GM23338 (cell line): Measurements from ENCODE around the gene IGFBPL1. TPM values are rescaled to one million over a fixed set of nuclear protein-coding genes. Genes with fewer than 3 reads are reported as not detected.

Experiments
- ATAC-seq: fragments of 200-7000 bp; cut with Tn5 transposase; 3 replicates; pipeline ENCODE4 v1.9.1; 2020
- DNase-seq: peaks from one replicate; pipeline ENCODE4 v3.0.0-alpha.2; 2015; ENCODE audit warnings: low spot score
- H2AFZ ChIP-seq: fragments of 200-600 bp; sonication (generic); 2 replicates; pipeline ENCODE4 v1.8.0; 2016; ENCODE audit warnings: antibody characterized with exemption, mild to moderate bottlenecking, moderate library complexity
- H3F3A ChIP-seq: fragments of 200-600 bp; sonication (generic); replicated peaks from 2 replicates; pipeline ENCODE4 v1.8.0; 2017; ENCODE audit warnings: antibody characterized with exemption, mixed run types, low read depth
- H3K27ac ChIP-seq: fragments of 200-600 bp; sonication (generic); 2 replicates; pipeline ENCODE4 v1.6.1; 2016; ENCODE audit warnings: low read depth
- H3K27me3 ChIP-seq: fragments of 200-600 bp; sonication (generic); 2 replicates; pipeline ENCODE4 v1.8.0; 2016; ENCODE audit warnings: mild to moderate bottlenecking, mixed run types, moderate library complexity; ENCODE audit not compliant: insufficient read depth
- H3K36me3 ChIP-seq: fragments of 200-600 bp; sonication (generic); 2 replicates; pipeline ENCODE4 v1.8.0; 2016; ENCODE audit warnings: mild to moderate bottlenecking; ENCODE audit not compliant: insufficient read depth
- H3K4me1 ChIP-seq: fragments of 200-600 bp; sonication (generic); 2 replicates; pipeline ENCODE4 v1.8.0; 2016; ENCODE audit warnings: mild to moderate bottlenecking, moderate library complexity; ENCODE audit not compliant: insufficient read depth
- H3K4me2 ChIP-seq: fragments of 200-600 bp; sonication (generic); 2 replicates; pipeline ENCODE4 v1.7.1; 2017; ENCODE audit warnings: mixed run types
- H3K4me3 ChIP-seq: fragments of 200-600 bp; sonication (generic); 2 replicates; pipeline ENCODE4 v1.6.1; 2016; ENCODE audit warnings: mixed run types
- H3K79me2 ChIP-seq: fragments of 200-600 bp; sonication (generic); replicated peaks from 2 replicates; pipeline ENCODE4 v1.8.0; 2017; ENCODE audit warnings: mild to moderate bottlenecking; ENCODE audit not compliant: insufficient read depth
- H3K9me2 ChIP-seq: fragments of 200-600 bp; sonication (generic); 2 replicates; pipeline ENCODE4 v1.8.0; 2017; ENCODE audit not compliant: insufficient read depth
- H4K20me1 ChIP-seq: fragments of 200-600 bp; sonication (generic); replicated peaks from 2 replicates; pipeline ENCODE4 v1.8.0; 2017; ENCODE audit warnings: mild to moderate bottlenecking; ENCODE audit not compliant: insufficient read depth
- H3K27ac Mint-ChIP-seq: 2 replicates; pipeline ENCODE4 v1.8.0; 2020; ENCODE audit warnings: inconsistent platforms, mild to moderate bottlenecking, moderate library complexity, mixed read lengths
- H3K27me3 Mint-ChIP-seq: 3 replicates; pipeline ENCODE4 v1.8.0; 2022; ENCODE audit warnings: low read depth, mild to moderate bottlenecking, moderate library complexity, mixed read lengths, inconsistent platforms; ENCODE audit not compliant: insufficient read depth, poor library complexity
- H3K36me3 Mint-ChIP-seq: 3 replicates; pipeline ENCODE4 v1.8.0; 2021; ENCODE audit warnings: low read depth, mild to moderate bottlenecking, inconsistent platforms, moderate library complexity, mixed read lengths
- H3K4me1 Mint-ChIP-seq: 3 replicates; pipeline ENCODE4 v1.8.0; 2020; ENCODE audit warnings: mild to moderate bottlenecking, inconsistent platforms, mixed read lengths
- H3K4me3 Mint-ChIP-seq: 3 replicates; pipeline ENCODE4 v1.8.0; 2021; ENCODE audit warnings: moderate library complexity, mild to moderate bottlenecking, inconsistent platforms, mixed read lengths
- H3K9me3 Mint-ChIP-seq: 3 replicates; pipeline ENCODE4 v1.8.0; 2020; ENCODE audit warnings: moderate library complexity, mild to moderate bottlenecking, inconsistent platforms, mixed read lengths
- CREB1 ChIP-seq: fragments of 250-450 bp; sonication (Bioruptor Pico); IDR thresholded peaks from 2 replicates; pipeline ENCODE4 v1.5.0; 2020; ENCODE audit warnings: low read depth, mild to moderate bottlenecking, moderate library complexity
- CTCF ChIP-seq, 2 experiments: fragments of 200-600 bp in 1 of 2; sonication (generic) in 1 of 2; conservative IDR thresholded peaks; 2 replicates each; pipeline versions ENCODE4 v1.5.1 to v1.6.1; 2016 to 2017; ENCODE audit warnings: antibody characterized with exemption in 2 of 2, low read depth in 2 of 2, mild to moderate bottlenecking in 2 of 2, moderate library complexity in 1 of 2
- EZH2 ChIP-seq: fragments of 200-600 bp; sonication (generic); IDR thresholded peaks from one replicate; pipeline ENCODE4 v1.8.0; 2017; ENCODE audit warnings: antibody characterized with exemption, mild to moderate bottlenecking, low read depth; ENCODE audit not compliant: unreplicated experiment
- EZH2phosphoT487 ChIP-seq: fragments of 200-600 bp; sonication (generic); IDR thresholded peaks from one replicate; pipeline ENCODE4 v1.8.1; 2018; ENCODE audit warnings: antibody characterized with exemption; ENCODE audit not compliant: unreplicated experiment
- JUNB ChIP-seq: IDR thresholded peaks from one replicate; pipeline ENCODE4 v1.6.1; 2016; ENCODE audit warnings: antibody characterized with exemption; ENCODE audit not compliant: unreplicated experiment
- NANOG ChIP-seq: IDR thresholded peaks from 2 replicates; pipeline ENCODE4 v1.6.1; 2016; ENCODE audit warnings: antibody characterized with exemption, borderline replicate concordance
- POLR2AphosphoS5 ChIP-seq: IDR thresholded peaks from 2 replicates; pipeline ENCODE4 v1.6.1; 2016; ENCODE audit warnings: antibody characterized with exemption, low read depth
- REST ChIP-seq: IDR thresholded peaks from one replicate; pipeline ENCODE4 v1.6.1; 2018; ENCODE audit warnings: antibody characterized with exemption; ENCODE audit not compliant: unreplicated experiment
- STAT1 ChIP-seq: IDR thresholded peaks from one replicate; pipeline ENCODE4 v1.6.1; 2016; ENCODE audit warnings: antibody characterized with exemption; ENCODE audit not compliant: unreplicated experiment
- ZNF114 ChIP-seq: fragments of 250-450 bp; sonication (Bioruptor Pico); IDR thresholded peaks from 2 replicates; pipeline ENCODE4 v1.5.0; 2020; ENCODE audit warnings: mild to moderate bottlenecking, moderate library complexity
- ZNF331 ChIP-seq: fragments of 250-450 bp; sonication (Bioruptor Pico); IDR thresholded peaks from 2 replicates; pipeline ENCODE4 v1.5.0; 2020; ENCODE audit warnings: low read depth, mild to moderate bottlenecking, moderate library complexity
- polyA plus RNA-seq: library from polyadenylated mRNA; unstranded; fragments of >200 nt; fragmentation: Nextera tagmentation; extraction: Ambion mirVana; gene quantifications from 2 replicates; pipeline ENCODE4 v1.2.1, GENCODE V29; 2016
- total RNA-seq: library from RNA; depleted of rRNA; stranded (reverse); fragments of >200 nt; shearing (Covaris generic); gene quantifications from 2 replicates; pipeline ENCODE4 v1.2.3, GENCODE V29; 2014
- TF ChIP-seq, protein P1 (sequence below): IDR thresholded peaks from 2 replicates; pipeline ENCODE4 v1.6.1; 2016; ENCODE audit warnings: antibody characterized with exemption
- TF ChIP-seq, protein P2 (sequence below): fragments of 250-450 bp; sonication (Bioruptor Pico); IDR thresholded peaks from 2 replicates; pipeline ENCODE4 v1.5.0; 2020; ENCODE audit warnings: mild to moderate bottlenecking, moderate library complexity

The IGFBPL1 gene
- total and polyA plus RNA-seq, 2 experiments from 2014 or later: 9.4 to 75.6 TPM

- H3K27me3 ChIP-seq: no peaks in the 10 kb centered on the region
- no peaks in the 10 kb centered on the region for H3K79me2 ChIP-seq
- no peaks in the 10 kb centered on the region for H3F3A ChIP-seq
- H4K20me1 ChIP-seq: no peaks in the 10 kb centered on the region
- H3K36me3 Mint-ChIP-seq: peaks cover 15% of the 10 kb centered on the region
- peaks cover 14% of the 10 kb centered on the region for H3K4me1 ChIP-seq
- no peaks in the 10 kb centered on the region for H3K9me2 ChIP-seq
- no peak overlapping the region for H3K27ac ChIP-seq
- peaks cover 24% of the 10 kb centered on the region for H3K9me3 Mint-ChIP-seq
- no peak overlapping the region for H3K27ac Mint-ChIP-seq
- no peak overlapping the region for H3K4me3 Mint-ChIP-seq
- H3K4me1 Mint-ChIP-seq: peaks cover 14% of the 10 kb centered on the region
- TF ChIP-seq EZH2: no peak
- no peak for TF ChIP-seq CREB1
- TF ChIP-seq, protein P1, sequence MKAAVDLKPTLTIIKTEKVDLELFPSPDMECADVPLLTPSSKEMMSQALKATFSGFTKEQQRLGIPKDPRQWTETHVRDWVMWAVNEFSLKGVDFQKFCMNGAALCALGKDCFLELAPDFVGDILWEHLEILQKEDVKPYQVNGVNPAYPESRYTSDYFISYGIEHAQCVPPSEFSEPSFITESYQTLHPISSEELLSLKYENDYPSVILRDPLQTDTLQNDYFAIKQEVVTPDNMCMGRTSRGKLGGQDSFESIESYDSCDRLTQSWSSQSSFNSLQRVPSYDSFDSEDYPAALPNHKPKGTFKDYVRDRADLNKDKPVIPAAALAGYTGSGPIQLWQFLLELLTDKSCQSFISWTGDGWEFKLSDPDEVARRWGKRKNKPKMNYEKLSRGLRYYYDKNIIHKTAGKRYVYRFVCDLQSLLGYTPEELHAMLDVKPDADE: no peak
- TF ChIP-seq, protein P2, sequence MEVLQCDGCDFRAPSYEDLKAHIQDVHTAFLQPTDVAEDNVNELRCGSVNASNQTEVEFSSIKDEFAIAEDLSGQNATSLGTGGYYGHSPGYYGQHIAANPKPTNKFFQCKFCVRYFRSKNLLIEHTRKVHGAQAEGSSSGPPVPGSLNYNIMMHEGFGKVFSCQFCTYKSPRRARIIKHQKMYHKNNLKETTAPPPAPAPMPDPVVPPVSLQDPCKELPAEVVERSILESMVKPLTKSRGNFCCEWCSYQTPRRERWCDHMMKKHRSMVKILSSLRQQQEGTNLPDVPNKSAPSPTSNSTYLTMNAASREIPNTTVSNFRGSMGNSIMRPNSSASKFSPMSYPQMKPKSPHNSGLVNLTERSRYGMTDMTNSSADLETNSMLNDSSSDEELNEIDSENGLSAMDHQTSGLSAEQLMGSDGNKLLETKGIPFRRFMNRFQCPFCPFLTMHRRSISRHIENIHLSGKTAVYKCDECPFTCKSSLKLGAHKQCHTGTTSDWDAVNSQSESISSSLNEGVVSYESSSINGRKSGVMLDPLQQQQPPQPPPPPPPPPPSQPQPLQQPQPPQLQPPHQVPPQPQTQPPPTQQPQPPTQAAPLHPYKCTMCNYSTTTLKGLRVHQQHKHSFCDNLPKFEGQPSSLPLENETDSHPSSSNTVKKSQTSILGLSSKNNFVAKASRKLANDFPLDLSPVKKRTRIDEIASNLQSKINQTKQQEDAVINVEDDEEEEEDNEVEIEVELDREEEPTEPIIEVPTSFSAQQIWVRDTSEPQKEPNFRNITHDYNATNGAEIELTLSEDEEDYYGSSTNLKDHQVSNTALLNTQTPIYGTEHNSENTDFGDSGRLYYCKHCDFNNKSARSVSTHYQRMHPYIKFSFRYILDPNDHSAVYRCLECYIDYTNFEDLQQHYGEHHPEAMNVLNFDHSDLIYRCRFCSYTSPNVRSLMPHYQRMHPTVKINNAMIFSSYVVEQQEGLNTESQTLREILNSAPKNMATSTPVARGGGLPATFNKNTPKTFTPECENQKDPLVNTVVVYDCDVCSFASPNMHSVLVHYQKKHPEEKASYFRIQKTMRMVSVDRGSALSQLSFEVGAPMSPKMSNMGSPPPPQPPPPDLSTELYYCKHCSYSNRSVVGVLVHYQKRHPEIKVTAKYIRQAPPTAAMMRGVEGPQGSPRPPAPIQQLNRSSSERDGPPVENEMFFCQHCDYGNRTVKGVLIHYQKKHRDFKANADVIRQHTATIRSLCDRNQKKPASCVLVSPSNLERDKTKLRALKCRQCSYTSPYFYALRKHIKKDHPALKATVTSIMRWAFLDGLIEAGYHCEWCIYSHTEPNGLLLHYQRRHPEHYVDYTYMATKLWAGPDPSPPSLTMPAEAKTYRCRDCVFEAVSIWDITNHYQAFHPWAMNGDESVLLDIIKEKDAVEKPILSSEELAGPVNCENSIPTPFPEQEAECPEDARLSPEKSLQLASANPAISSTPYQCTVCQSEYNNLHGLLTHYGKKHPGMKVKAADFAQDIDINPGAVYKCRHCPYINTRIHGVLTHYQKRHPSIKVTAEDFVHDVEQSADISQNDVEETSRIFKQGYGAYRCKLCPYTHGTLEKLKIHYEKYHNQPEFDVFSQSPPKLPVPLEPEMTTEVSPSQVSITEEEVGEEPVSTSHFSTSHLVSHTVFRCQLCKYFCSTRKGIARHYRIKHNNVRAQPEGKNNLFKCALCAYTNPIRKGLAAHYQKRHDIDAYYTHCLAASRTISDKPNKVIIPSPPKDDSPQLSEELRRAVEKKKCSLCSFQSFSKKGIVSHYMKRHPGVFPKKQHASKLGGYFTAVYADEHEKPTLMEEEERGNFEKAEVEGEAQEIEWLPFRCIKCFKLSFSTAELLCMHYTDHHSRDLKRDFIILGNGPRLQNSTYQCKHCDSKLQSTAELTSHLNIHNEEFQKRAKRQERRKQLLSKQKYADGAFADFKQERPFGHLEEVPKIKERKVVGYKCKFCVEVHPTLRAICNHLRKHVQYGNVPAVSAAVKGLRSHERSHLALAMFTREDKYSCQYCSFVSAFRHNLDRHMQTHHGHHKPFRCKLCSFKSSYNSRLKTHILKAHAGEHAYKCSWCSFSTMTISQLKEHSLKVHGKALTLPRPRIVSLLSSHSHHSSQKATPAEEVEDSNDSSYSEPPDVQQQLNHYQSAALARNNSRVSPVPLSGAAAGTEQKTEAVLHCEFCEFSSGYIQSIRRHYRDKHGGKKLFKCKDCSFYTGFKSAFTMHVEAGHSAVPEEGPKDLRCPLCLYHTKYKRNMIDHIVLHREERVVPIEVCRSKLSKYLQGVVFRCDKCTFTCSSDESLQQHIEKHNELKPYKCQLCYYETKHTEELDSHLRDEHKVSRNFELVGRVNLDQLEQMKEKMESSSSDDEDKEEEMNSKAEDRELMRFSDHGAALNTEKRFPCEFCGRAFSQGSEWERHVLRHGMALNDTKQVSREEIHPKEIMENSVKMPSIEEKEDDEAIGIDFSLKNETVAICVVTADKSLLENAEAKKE: no peak
- no peak for TF ChIP-seq ZNF114
- no peak for TF ChIP-seq ZNF331
- no peak for TF ChIP-seq EZH2phosphoT487
- no peak for TF ChIP-seq POLR2AphosphoS5
- TF ChIP-seq CTCF (conservative IDR thresholded peaks at IDR 0.05; ENCODE audit: low read depth in 2 of 2): no peak
- TF ChIP-seq STAT1: no peak
- no peak for TF ChIP-seq NANOG
- TF ChIP-seq JUNB: no peak
- no peak for TF ChIP-seq REST
- H3K4me2 ChIP-seq: no peak overlapping the region
- no peak overlapping the region for H3K4me3 ChIP-seq
- no peak overlapping the region for H2AFZ ChIP-seq
- DNase-seq (peak; percentile 22), ATAC-seq (no peak)
- peaks cover 42% of the 10 kb centered on the region for H3K27me3 Mint-ChIP-seq
- no peaks in the 10 kb centered on the region for H3K36me3 ChIP-seq
These were observed 39.0 kb downstream of the IGFBPL1 start for GRCh38 chr9:38384990-38385848.
